ENCODE data around the gene DNASE2. TPM values are rescaled to one million over a fixed set of nuclear protein-coding genes. Genes with fewer than 3 reads are reported as not detected.

The DNASE2 gene
- polyA plus RNA-seq, 4 donors = 6.5 to 43.1 (median 9.3) TPM

GRCh38 chr19:12872255-12872654 is 9.0 kb downstream of the DNASE2 start:
- peaks cover 0 to 3% of the 10 kb centered on the region in 2 donors for H3K9me3 ChIP-seq (ENCODE audit: control insufficient read depth in 2 of 2, insufficient read depth in 1 of 2, low read depth in 1 of 2, low read length in 1 of 2)
- no peak overlapping the region for H3K4me3 ChIP-seq (ENCODE audit: low read depth in 1 of 3, low read length in 3 of 3)
- H3K4me1 ChIP-seq (ENCODE audit: control insufficient read depth in 3 of 3, insufficient read depth in 2 of 3, low read depth in 1 of 3, low read length in 2 of 3) = no peaks in the 10 kb centered on the region
- peaks cover 0 to 9% (median 0%) of the 10 kb centered on the region in 3 donors for H3K27me3 ChIP-seq (ENCODE audit: control insufficient read depth in 3 of 3, insufficient read depth in 3 of 3, low read length in 3 of 3)
- FAIRE-seq = no peak
- peaks cover 0 to 7% (median 0%) of the 10 kb centered on the region in 3 donors for H3K36me3 ChIP-seq (ENCODE audit: control insufficient read depth in 3 of 3, insufficient read depth in 2 of 3, low read depth in 1 of 3, low read length in 3 of 3)
- DNase-seq = no peak
- H3K27ac ChIP-seq (ENCODE audit: low read depth in 1 of 3, low read length in 2 of 3) = no peak overlapping the region
- WGBS, 3 donors = 78 to 86% (median 83%) methylated on average over 5 of the region's 5 CpGs

- DNase-seq (no peak), FAIRE-seq (no peak)
- Histone ChIP-seq H3K27ac (ENCODE audit: low read depth in 1 of 3, low read length in 2 of 3) (no peak overlapping the region), H3K27me3 (ENCODE audit: control insufficient read depth in 3 of 3, insufficient read depth in 3 of 3, low read length in 3 of 3) (peaks cover 0 to 9% (median 0%) of the 10 kb centered on the region in 3 donors), H3K36me3 (ENCODE audit: control insufficient read depth in 3 of 3, insufficient read depth in 2 of 3, low read depth in 1 of 3, low read length in 3 of 3) (peaks cover 0 to 7% (median 0%) of the 10 kb centered on the region in 3 donors), H3K9me3 (ENCODE audit: control insufficient read depth in 2 of 2, insufficient read depth in 1 of 2, low read depth in 1 of 2, low read length in 1 of 2) (peaks cover 0 to 3% of the 10 kb centered on the region in 2 donors), H3K4me3 (ENCODE audit: low read depth in 1 of 3, low read length in 3 of 3) (no peak overlapping the region), H3K4me1 (ENCODE audit: control insufficient read depth in 3 of 3, insufficient read depth in 2 of 3, low read depth in 1 of 3, low read length in 2 of 3) (no peaks in the 10 kb centered on the region)
- 54 to 75% (median 65%) methylated on average over 3 of the region's 3 CpGs for WGBS, 3 donors
Measured at GRCh38 chr19:12871681-12872080, 9.6 kb downstream of the DNASE2 start.

- Histone ChIP-seq H3K27ac (ENCODE audit: low read depth in 1 of 3, low read length in 2 of 3) (no peak overlapping the region), H3K9me3 (ENCODE audit: control insufficient read depth in 2 of 2, insufficient read depth in 1 of 2, low read depth in 1 of 2, low read length in 1 of 2) (no peaks in the 10 kb centered on the region), H3K36me3 (ENCODE audit: control insufficient read depth in 3 of 3, insufficient read depth in 2 of 3, low read depth in 1 of 3, low read length in 3 of 3) (peaks cover 0 to 4% (median 0%) of the 10 kb centered on the region in 3 donors), H3K27me3 (ENCODE audit: control insufficient read depth in 3 of 3, insufficient read depth in 3 of 3, low read length in 3 of 3) (peaks cover 0 to 9% (median 0%) of the 10 kb centered on the region in 3 donors), H3K4me3 (ENCODE audit: low read depth in 1 of 3, low read length in 3 of 3) (no peak overlapping the region), H3K4me1 (ENCODE audit: control insufficient read depth in 3 of 3, insufficient read depth in 2 of 3, low read depth in 1 of 3, low read length in 2 of 3) (no peaks in the 10 kb centered on the region)
- FAIRE-seq (no peak), DNase-seq (peak in 1 of 2 donors; percentile 29)
- WGBS, 3 donors = 56 to 83% (median 62%) methylated on average over 10 of the region's 10 CpGs
Measured at GRCh38 chr19:12868540-12869112, 12.6 kb downstream of the DNASE2 start.

GRCh38 chr19:12867120-12868099 is 13.8 kb downstream of the DNASE2 start:
- Histone ChIP-seq H3K4me1 (ENCODE audit: control insufficient read depth in 3 of 3, insufficient read depth in 2 of 3, low read depth in 1 of 3, low read length in 2 of 3) (no peaks in the 10 kb centered on the region), H3K27ac (ENCODE audit: low read depth in 1 of 3, low read length in 2 of 3) (no peak overlapping the region), H3K4me3 (ENCODE audit: low read depth in 1 of 3, low read length in 3 of 3) (peak overlapping the region in 2 of 3 donors; percentile 41 to 47), H3K9me3 (ENCODE audit: control insufficient read depth in 2 of 2, insufficient read depth in 1 of 2, low read depth in 1 of 2, low read length in 1 of 2) (no peaks in the 10 kb centered on the region), H3K27me3 (ENCODE audit: control insufficient read depth in 3 of 3, insufficient read depth in 3 of 3, low read length in 3 of 3) (peaks cover 0 to 3% (median 0%) of the 10 kb centered on the region in 3 donors), H3K36me3 (ENCODE audit: control insufficient read depth in 3 of 3, insufficient read depth in 2 of 3, low read depth in 1 of 3, low read length in 3 of 3) (no peaks in the 10 kb centered on the region)
- WGBS, 3 donors = 7 to 11% (median 8%) methylated on average over 40 to 51 of the region's 51 CpGs
- FAIRE-seq (no peak), DNase-seq (peak; percentile 40 to 88)

GRCh38 chr19:12866416-12867119 is 14.7 kb downstream of the DNASE2 start:
- Histone ChIP-seq H3K9me3 (ENCODE audit: control insufficient read depth in 2 of 2, insufficient read depth in 1 of 2, low read depth in 1 of 2, low read length in 1 of 2) (no peaks in the 10 kb centered on the region), H3K4me3 (ENCODE audit: low read depth in 1 of 3, low read length in 3 of 3) (no peak overlapping the region), H3K27ac (ENCODE audit: low read depth in 1 of 3, low read length in 2 of 3) (no peak overlapping the region), H3K36me3 (ENCODE audit: control insufficient read depth in 3 of 3, insufficient read depth in 2 of 3, low read depth in 1 of 3, low read length in 3 of 3) (no peaks in the 10 kb centered on the region), H3K4me1 (ENCODE audit: control insufficient read depth in 3 of 3, insufficient read depth in 2 of 3, low read depth in 1 of 3, low read length in 2 of 3) (no peaks in the 10 kb centered on the region), H3K27me3 (ENCODE audit: control insufficient read depth in 3 of 3, insufficient read depth in 3 of 3, low read length in 3 of 3) (peaks cover 0 to 3% (median 0%) of the 10 kb centered on the region in 3 donors)
- DNase-seq (no peak), FAIRE-seq (no peak)
- WGBS, 3 donors = 74 to 85% (median 78%) methylated on average over 29 of the region's 29 CpGs

- no peaks in the 10 kb centered on the region for H3K4me1 ChIP-seq (ENCODE audit: control insufficient read depth in 3 of 3, insufficient read depth in 2 of 3, low read depth in 1 of 3, low read length in 2 of 3)
- 83 to 85% (median 84%) methylated on average over 19 of the region's 19 CpGs for whole genome bisulfite sequencing, 3 donors
- peaks cover 0 to 3% (median 0%) of the 10 kb centered on the region in 3 donors for H3K27me3 ChIP-seq (ENCODE audit: control insufficient read depth in 3 of 3, insufficient read depth in 3 of 3, low read length in 3 of 3)
- FAIRE-seq = no peak
- H3K9me3 ChIP-seq (ENCODE audit: control insufficient read depth in 2 of 2, insufficient read depth in 1 of 2, low read depth in 1 of 2, low read length in 1 of 2) = no peaks in the 10 kb centered on the region
- DNase-seq = no peak
- H3K27ac ChIP-seq (ENCODE audit: low read depth in 1 of 3, low read length in 2 of 3) = no peak overlapping the region
- H3K36me3 ChIP-seq (ENCODE audit: control insufficient read depth in 3 of 3, insufficient read depth in 2 of 3, low read depth in 1 of 3, low read length in 3 of 3) = no peaks in the 10 kb centered on the region
- H3K4me3 ChIP-seq (ENCODE audit: low read depth in 1 of 3, low read length in 3 of 3) = no peak overlapping the region
Measured at GRCh38 chr19:12865746-12866415, 15.4 kb downstream of the DNASE2 start.

GRCh38 chr19:12864721-12865715 is 16.2 kb downstream of the DNASE2 start:
- H3K4me1 ChIP-seq (ENCODE audit: control insufficient read depth in 3 of 3, insufficient read depth in 2 of 3, low read depth in 1 of 3, low read length in 2 of 3) = no peaks in the 10 kb centered on the region
- peaks cover 0 to 3% (median 0%) of the 10 kb centered on the region in 3 donors for H3K27me3 ChIP-seq (ENCODE audit: control insufficient read depth in 3 of 3, insufficient read depth in 3 of 3, low read length in 3 of 3)
- FAIRE-seq (no peak), DNase-seq (peak in 1 of 2 donors; percentile 46)
- H3K9me3 ChIP-seq (ENCODE audit: control insufficient read depth in 2 of 2, insufficient read depth in 1 of 2, low read depth in 1 of 2, low read length in 1 of 2) = no peaks in the 10 kb centered on the region
- H3K4me3 ChIP-seq (ENCODE audit: low read depth in 1 of 3, low read length in 3 of 3) = no peak overlapping the region
- no peak overlapping the region for H3K27ac ChIP-seq (ENCODE audit: low read depth in 1 of 3, low read length in 2 of 3)
- no peaks in the 10 kb centered on the region for H3K36me3 ChIP-seq (ENCODE audit: control insufficient read depth in 3 of 3, insufficient read depth in 2 of 3, low read depth in 1 of 3, low read length in 3 of 3)
- 68 to 87% (median 72%) methylated on average over 32 to 34 of the region's 34 CpGs for WGBS, 3 donors
